Transverse colon (tissue), 4 donors: Measurements from ENCODE around the gene CRMP1. TPM values are rescaled to one million over a fixed set of nuclear protein-coding genes. Genes with fewer than 3 reads are reported as not detected.
"Not testable (repeated sequence)": the region's sequence is repeated elsewhere in the genome, so short reads cannot be mapped to it uniquely, and the experiment has no call there.

ENCODE experiments used
- DNase-seq: peaks from one replicate; pipeline ENCODE4 v3.0.0-alpha.2; 2019
- H3K27ac ChIP-seq, 4 donors: fragments of 200-600 bp; sonication (generic); 2 replicates each; pipeline ENCODE4 v1.5.1; 2016 to 2018; ENCODE audit warnings: inconsistent platforms in 4 of 4
- H3K27me3 ChIP-seq: fragments of 200-600 bp; sonication (generic); 2 replicates; pipeline ENCODE4 v1.5.1; 2017; ENCODE audit warnings: inconsistent platforms
- H3K36me3 ChIP-seq, 4 donors: fragments of 200-600 bp; sonication (generic); 2 replicates each; pipeline ENCODE4 v1.5.1; 2017 to 2019; ENCODE audit warnings: inconsistent platforms in 4 of 4
- H3K4me1 ChIP-seq, 4 donors: fragments of 200-600 bp; sonication (generic); 2 replicates each; pipeline ENCODE4 v1.5.1; 2017 to 2020; ENCODE audit warnings: inconsistent platforms in 4 of 4
- H3K4me3 ChIP-seq, 4 donors: fragments of 200-600 bp; sonication (generic); 1 replicate in 1 of 4; 2 replicates in 3 of 4; pipeline versions ENCODE4 v1.5.1 to v1.6.1; 2017 to 2019; ENCODE audit warnings: inconsistent platforms in 4 of 4
- H3K9me3 ChIP-seq, 2 donors: fragments of 200-600 bp; sonication (generic); 2 replicates each; pipeline ENCODE4 v1.5.1; 2017 to 2019; ENCODE audit warnings: inconsistent platforms in 2 of 2
- EP300 ChIP-seq: sonication (generic); formaldehyde crosslinking; IDR thresholded peaks from one replicate; pipeline ENCODE4 v1.6.1; 2017; ENCODE audit warnings: antibody characterized with exemption, low read depth
- POLR2A ChIP-seq: fragments of 450-650 bp; IDR thresholded peaks from one replicate; pipeline ENCODE4 v1.6.1; 2016; ENCODE audit warnings: antibody characterized with exemption, mild to moderate bottlenecking, moderate library complexity
- POLR2AphosphoS5 ChIP-seq, 3 donors: sonication (generic); formaldehyde crosslinking; IDR thresholded peaks; one replicate each; pipeline ENCODE4 v1.6.1; 2016; ENCODE audit warnings: antibody characterized with exemption in 3 of 3
- WGBS, 2 donors: methylation state at CpG; one replicate each; pipeline ENCODE4 v1.1.5; 2018; ENCODE audit warnings: low coverage in 1 of 2; 5-methylcytosine and 5-hydroxymethylcytosine counted together
- in situ Hi-C, 4 donors: fragments of 200-750 bp; cut with MboI; loops; one replicate each; pipeline versions ENCODE4 v1.15.0 to v1.15.1; 2017; ENCODE audit warnings: low sequenced_read_pairs in 3 of 4, low pct_ligation_motif_present in 1 of 4, low pct_unique_long_range_greater_than_20kb in 1 of 4
- intact Hi-C: fragments of 100-400 bp; cut with DNase I; formaldehyde crosslinking; loops from one replicate; pipeline ENCODE4 v1.15.1; 2023; ENCODE audit warnings: low total_unique reads
- total RNA-seq, 4 donors: library from RNA; depleted of rRNA; stranded (reverse); fragments of >200 nt; gene quantifications; one replicate each; pipeline ENCODE4 v1.1.0, GENCODE V29; 2016
- TF ChIP-seq, protein P1 (sequence below), 5 experiments: fragments of 200-600 bp in 3 of 5; fragments of 450-650 bp in 2 of 5; sonication (generic) in 3 of 5; IDR thresholded peaks; 1 replicate in 2 of 5; 2 replicates in 3 of 5; pipeline ENCODE4 v1.5.1; 2016 to 2017; ENCODE audit warnings: antibody characterized with exemption in 5 of 5, inconsistent platforms in 3 of 5, mild to moderate bottlenecking in 2 of 5, moderate library complexity in 1 of 5

The CRMP1 gene
- total RNA-seq, 4 donors from 2014 or later = 0.55 to 3.0 (median 2.1) TPM; not detected in 1

DNA sequence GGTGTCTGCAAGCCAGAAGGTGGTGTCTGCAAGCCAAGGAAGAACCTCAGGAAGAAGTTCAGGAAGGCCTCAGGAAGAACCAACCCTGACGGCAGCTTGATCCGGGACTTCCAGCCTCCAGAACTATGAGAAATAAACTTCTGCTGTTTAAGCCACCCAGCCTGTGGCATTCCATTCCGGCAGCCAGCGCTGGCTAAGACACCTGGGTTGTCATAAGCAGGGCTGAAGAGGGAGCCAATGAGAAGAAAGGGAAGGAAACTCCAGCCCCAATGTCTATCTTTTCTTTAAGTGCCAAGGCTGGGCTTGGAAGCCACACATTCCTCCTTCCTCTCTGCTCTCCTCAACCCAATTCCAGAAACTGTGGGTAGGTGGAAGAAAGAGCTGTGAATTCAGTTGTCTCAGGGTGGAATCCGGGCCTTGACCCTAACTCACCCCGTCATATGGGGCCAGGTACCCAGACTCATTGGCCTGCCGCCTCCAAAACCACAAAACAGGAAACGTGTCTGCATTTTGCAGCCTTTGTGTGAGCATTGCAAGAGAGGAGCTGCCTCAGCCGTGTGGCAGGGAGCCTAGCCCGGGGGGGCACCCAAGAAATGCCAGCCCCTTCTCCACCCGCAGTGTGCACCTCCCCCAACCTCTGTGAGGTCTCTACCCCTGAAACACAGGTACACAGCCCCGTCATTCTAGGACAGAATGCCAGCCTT, 26.8 kb downstream of the CRMP1 start:
- 60% methylated on average over 12 of the region's 12 CpGs; no CpG with 5 or more reads in 1 of the 2 donors for WGBS, 2 donors
- in situ Hi-C loops (no loop called here), intact Hi-C loops (no loop called here)
- Histone ChIP-seq H3K36me3 (no peaks in the 10 kb centered on the region), H3K4me1 (no peaks in the 10 kb centered on the region), H3K9me3 (no peaks in the 10 kb centered on the region), H3K4me3 (no peak overlapping the region), H3K27ac (no peak overlapping the region), H3K27me3 (no peaks in the 10 kb centered on the region)
- TF ChIP-seq EP300 (no peak), POLR2AphosphoS5 (IDR thresholded peaks at IDR 0.05) (no peak), POLR2A (no peak)
- TF ChIP-seq, protein P1, sequence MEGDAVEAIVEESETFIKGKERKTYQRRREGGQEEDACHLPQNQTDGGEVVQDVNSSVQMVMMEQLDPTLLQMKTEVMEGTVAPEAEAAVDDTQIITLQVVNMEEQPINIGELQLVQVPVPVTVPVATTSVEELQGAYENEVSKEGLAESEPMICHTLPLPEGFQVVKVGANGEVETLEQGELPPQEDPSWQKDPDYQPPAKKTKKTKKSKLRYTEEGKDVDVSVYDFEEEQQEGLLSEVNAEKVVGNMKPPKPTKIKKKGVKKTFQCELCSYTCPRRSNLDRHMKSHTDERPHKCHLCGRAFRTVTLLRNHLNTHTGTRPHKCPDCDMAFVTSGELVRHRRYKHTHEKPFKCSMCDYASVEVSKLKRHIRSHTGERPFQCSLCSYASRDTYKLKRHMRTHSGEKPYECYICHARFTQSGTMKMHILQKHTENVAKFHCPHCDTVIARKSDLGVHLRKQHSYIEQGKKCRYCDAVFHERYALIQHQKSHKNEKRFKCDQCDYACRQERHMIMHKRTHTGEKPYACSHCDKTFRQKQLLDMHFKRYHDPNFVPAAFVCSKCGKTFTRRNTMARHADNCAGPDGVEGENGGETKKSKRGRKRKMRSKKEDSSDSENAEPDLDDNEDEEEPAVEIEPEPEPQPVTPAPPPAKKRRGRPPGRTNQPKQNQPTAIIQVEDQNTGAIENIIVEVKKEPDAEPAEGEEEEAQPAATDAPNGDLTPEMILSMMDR (IDR thresholded peaks at IDR 0.05) = no peak
- DNase-seq = no peak

DNA sequence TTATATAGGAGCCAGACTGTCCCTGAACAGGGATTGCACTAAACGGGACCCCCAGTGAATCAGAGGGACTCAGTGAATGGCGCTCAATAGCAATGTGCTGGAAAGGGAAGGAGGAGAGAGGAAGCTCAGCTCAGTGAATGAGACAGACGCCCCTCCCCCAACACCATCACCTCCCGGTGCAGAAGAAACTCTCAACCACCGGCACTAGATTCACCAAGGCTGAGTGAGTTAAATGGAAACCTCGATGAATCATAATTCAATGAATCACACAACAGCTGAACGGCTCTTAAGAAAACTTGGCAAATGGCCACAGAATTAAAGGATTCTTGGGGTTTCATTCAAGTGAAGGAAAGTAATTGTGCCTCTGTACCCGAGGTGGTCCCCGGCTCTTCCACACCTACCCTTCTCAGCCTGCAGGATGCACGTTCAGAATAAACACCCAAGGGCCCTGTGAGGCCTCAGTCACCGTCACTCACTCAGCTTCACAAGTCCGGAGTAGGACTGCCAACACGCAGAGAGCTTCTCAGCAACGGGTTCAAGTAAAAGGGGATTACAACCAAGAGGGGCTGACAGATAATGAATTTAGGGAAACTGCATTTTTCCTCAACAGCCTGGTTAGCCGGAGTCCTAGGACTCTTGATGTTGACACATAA, 29.3 kb downstream of the CRMP1 start:
- Histone ChIP-seq H3K27ac (no peak overlapping the region), H3K9me3 (no peaks in the 10 kb centered on the region), H3K4me1 (no peaks in the 10 kb centered on the region), H3K4me3 (no peak overlapping the region), H3K36me3 (no peaks in the 10 kb centered on the region), H3K27me3 (no peaks in the 10 kb centered on the region)
- DNase-seq = no peak
- TF ChIP-seq POLR2A (no peak), EP300 (no peak), POLR2AphosphoS5 (IDR thresholded peaks at IDR 0.05) (no peak)
- TF ChIP-seq, protein P1 (IDR thresholded peaks at IDR 0.05) = no peak
- 43 to 68% methylated on average over 5 to 15 of the region's 15 CpGs for WGBS, 2 donors
- intact Hi-C loops = no loop called here
- in situ Hi-C loops = no loop called here

DNA sequence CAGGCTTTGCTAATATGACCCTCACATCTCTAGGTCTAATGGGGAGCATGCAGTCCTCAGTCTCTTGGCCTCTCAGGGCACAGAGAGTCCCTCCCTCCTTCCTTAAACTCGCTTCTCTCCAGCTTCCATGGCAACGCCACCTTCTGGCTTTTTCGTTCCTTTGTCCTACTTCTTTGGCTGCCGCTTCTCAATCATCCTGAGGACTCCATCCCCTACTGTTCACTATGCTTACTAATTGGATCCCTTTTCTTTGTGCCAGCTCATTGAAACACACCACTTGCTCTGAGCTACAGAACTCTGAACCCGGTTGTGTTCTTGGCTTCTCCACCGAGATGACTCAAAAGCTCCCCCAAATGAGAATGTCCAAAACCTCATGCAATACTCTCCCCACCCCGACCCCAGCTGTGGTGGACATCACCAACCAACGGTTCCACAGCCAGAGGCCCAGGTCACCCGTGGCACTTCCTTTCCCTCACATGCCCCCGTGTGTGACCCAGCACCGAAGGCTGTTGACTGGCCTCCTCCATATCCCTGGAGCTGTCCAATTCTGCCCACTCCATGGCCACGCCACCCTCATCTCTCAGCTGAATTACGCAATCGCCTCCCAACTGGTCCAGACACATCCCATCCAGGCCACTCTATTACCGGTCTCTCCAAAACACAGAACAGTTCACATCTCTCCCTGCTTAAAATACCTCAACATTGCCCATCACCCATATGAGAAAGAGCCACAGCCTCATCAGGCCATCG, 34.7 kb downstream of the CRMP1 start:
- DNase-seq = no peak
- Histone ChIP-seq H3K4me3 (no peak overlapping the region), H3K27ac (no peak overlapping the region), H3K27me3 (no peaks in the 10 kb centered on the region), H3K36me3 (no peaks in the 10 kb centered on the region), H3K9me3 (no peaks in the 10 kb centered on the region), H3K4me1 (no peaks in the 10 kb centered on the region)
- TF ChIP-seq, protein P1 (IDR thresholded peaks at IDR 0.05) = no peak
- TF ChIP-seq POLR2AphosphoS5 (IDR thresholded peaks at IDR 0.05) (no peak), POLR2A (no peak), EP300 (no peak)
- in situ Hi-C loops (no loop called here), intact Hi-C loops (no loop called here)
- WGBS, 2 donors = 73 to 82% methylated on average over 4 to 16 of the region's 16 CpGs

DNA sequence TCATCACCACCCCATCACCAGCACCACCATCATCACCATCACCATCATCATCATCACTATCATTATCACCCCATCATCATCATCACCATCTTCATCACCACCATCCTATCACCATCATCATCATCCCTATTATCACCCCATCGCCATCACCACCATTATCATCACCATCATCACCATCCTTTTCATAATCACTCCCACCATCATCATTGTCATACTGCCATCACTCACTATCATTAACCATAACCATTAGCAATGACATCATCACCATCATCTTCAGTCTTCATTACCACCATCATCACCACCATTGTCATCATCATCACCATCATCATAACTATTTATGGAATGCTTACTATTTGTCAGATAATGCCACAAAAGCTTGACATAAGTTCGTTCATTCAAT, 35.7 kb downstream of the CRMP1 start:
- Histone ChIP-seq H3K4me1 (no peaks in the 10 kb centered on the region), H3K27ac (no peak overlapping the region), H3K36me3 (no peaks in the 10 kb centered on the region), H3K4me3 (no peak overlapping the region), H3K27me3 (no peaks in the 10 kb centered on the region), H3K9me3 (no peaks in the 10 kb centered on the region)
- TF ChIP-seq POLR2AphosphoS5 (IDR thresholded peaks at IDR 0.05) = no peak
- no peak for TF ChIP-seq EP300
- TF ChIP-seq POLR2A = no peak
- TF ChIP-seq, protein P1 (IDR thresholded peaks at IDR 0.05) = no peak
- intact Hi-C loops (no loop called here), in situ Hi-C loops (no loop called here)
- 43 to 78% methylated on average over 1 to 2 of the region's 2 CpGs for WGBS, 2 donors
- DNase-seq = no peak

DNA sequence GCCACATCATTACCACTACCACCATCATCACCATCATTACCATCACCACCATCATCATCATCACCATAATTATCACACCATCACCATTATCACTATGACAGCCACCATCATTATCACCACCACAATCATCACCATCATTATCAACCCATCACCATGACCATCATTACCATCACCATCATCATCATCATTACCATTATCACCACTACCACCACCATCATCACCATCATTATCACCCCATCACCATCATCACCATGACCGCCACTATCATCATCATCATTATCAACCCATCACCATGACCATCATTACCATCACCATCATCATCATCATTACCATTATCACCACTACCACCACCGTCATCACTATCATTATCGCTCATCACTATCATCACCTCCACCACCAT, 36.5 kb downstream of the CRMP1 start:
- H3K36me3 ChIP-seq, H3K27ac ChIP-seq, H3K27me3 ChIP-seq, in situ Hi-C loops, DNase-seq, H3K4me1 ChIP-seq, intact Hi-C loops, H3K9me3 ChIP-seq, H3K4me3 ChIP-seq: not testable (repeated sequence)
- 92 to 95% methylated on average over 3 of the region's 3 CpGs for WGBS, 2 donors
